HAP-1 (cell line): ENCODE data around the gene TRHDE.

Source experiments
- DNase-seq, 2 experiments: peaks; one replicate each; pipeline ENCODE4 v3.0.0-alpha.2; 2016 to 2020; ENCODE audit warnings: low spot score in 2 of 2
- H3K27me3 ChIP-seq: fragments of 250-450 bp; sonication (Bioruptor Pico); 2 replicates; pipeline ENCODE4 v1.5.1; 2020; ENCODE audit warnings: low read depth, mild to moderate bottlenecking, moderate library complexity
- H3K36me3 ChIP-seq: fragments of 250-450 bp; sonication (Bioruptor Pico); replicated peaks from 2 replicates; pipeline ENCODE4 v1.5.1; 2020; ENCODE audit warnings: mild to moderate bottlenecking
- H3K4me1 ChIP-seq: fragments of 250-450 bp; sonication (Bioruptor Pico); 2 replicates; pipeline ENCODE4 v1.5.1; 2020; ENCODE audit warnings: mild to moderate bottlenecking
- H3K4me3 ChIP-seq: fragments of 250-450 bp; sonication (Bioruptor Pico); 2 replicates; pipeline ENCODE4 v1.5.1; 2020; ENCODE audit warnings: mild to moderate bottlenecking, moderate library complexity
- H3K9me3 ChIP-seq: fragments of 250-450 bp; sonication (Bioruptor Pico); 2 replicates; pipeline ENCODE4 v1.5.1; 2020; ENCODE audit warnings: mild to moderate bottlenecking, moderate library complexity
- in situ Hi-C: fragments of 300-500 bp; cut with MboI; formaldehyde crosslinking; loops from 3 replicates; pipeline ENCODE4 v1.14.3; 2020; ENCODE audit warnings: low sequenced_read_pairs, inconsistent platforms, mixed read lengths

Gene TRHDE

DNA sequence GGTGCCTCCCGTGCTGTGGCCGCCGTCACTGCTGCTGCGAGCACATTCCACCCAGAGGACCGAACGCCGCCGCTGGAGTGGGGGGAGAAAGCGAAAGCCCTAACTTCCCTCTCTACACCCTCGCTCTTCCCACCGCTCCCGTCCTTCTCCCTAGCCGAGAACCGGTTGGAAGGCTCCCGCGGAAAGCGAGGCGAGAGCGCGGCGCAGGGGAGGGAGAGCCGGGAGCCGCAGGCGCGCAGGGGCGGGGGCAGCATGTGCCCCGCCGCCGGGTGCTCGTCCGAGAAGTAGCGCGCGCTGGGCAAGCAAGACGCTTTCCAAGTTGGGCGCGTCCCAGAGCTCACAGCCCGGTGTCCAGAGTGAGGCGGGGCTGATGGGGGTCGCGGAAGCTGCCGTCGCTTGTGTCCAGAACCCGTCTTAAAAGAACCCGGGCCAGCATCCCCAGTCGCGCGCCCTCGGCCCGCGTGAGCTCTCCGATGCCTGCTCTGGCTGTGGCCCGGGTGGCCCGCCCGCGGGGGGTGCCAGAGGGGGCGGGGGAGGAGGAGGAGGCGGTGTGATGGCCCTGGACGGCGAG lies at the start of gene TRHDE:
TRHDE (plus strand) TSS at position 280 of the 571 bp plus-strand sequence; CDS start at position 554, 274 bp downstream.
- in situ Hi-C loops = no loop called here
- DNase-seq = peak; percentile 59 to 69
- peaks cover 10% of the 10 kb centered on the region; the same call in 1 of the 2 replicates for H3K4me1 ChIP-seq
- no peaks in the 10 kb centered on the region for H3K36me3 ChIP-seq
- H3K27me3 ChIP-seq = peaks cover 17% of the 10 kb centered on the region
- no peaks in the 10 kb centered on the region for H3K9me3 ChIP-seq
- peak within 1 kb of the TSS; percentile 54 for H3K4me3 ChIP-seq

DNA sequence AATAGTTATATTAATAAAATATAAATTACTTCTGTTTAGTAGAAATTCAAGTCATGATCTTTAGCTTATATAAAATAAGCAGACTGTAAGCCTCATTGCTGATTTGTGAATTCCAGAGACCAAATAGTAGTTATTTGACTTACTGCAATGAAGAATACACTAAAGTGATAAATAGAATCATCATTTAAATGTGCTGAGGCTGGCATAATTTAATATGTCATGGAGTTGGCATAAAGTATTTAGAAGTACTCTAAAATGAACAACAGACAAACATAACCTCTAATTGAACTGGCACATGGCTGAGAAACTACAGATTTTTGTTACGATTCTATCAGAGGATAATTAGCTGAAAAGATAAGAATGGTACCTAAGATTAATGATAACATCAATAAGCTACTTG lies 45.7 kb upstream of the TRHDE start:
- DNase-seq = no peak
- Histone ChIP-seq H3K4me1 (no peaks in the 10 kb centered on the region), H3K27me3 (0 out of 2 replicates have a peak, but pooled peaks cover 5% of the 10 kb centered on the region), H3K36me3 (no peaks in the 10 kb centered on the region), H3K9me3 (no peaks in the 10 kb centered on the region), H3K4me3 (no peak overlapping the region)
- in situ Hi-C loops = no loop called here

- DNase-seq = no peak
- no peaks in the 10 kb centered on the region for H3K9me3 ChIP-seq
- no peaks in the 10 kb centered on the region for H3K4me1 ChIP-seq
- no peaks in the 10 kb centered on the region for H3K36me3 ChIP-seq
- H3K27me3 ChIP-seq = 0 out of 2 replicates have a peak, but pooled peaks cover 5% of the 10 kb centered on the region
- no peak overlapping the region for H3K4me3 ChIP-seq
- in situ Hi-C loops = no loop called here
Measured at GRCh38 chr12:72228424-72228823, 43.7 kb upstream of the TRHDE start.

DNA sequence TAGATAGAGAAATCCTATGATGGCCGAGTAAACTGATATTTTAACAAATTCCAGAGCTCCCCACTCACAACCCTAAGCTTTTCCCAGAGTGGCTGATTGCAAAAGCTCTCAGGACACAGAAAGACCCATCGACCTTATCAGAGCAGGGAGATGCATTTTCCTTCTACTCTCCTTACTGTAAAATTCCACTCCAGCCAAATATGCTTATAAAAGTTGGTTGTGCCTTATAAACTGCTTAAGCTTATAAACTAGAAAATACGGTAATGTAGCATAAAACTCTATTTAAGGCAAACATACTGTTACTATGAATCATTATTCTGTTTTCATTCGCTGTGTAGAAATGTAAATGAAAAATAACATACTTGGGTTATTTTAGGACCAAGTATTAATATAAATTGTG lies 41.6 kb upstream of the TRHDE start:
- Histone ChIP-seq H3K9me3 (no peaks in the 10 kb centered on the region), H3K4me3 (no peak overlapping the region), H3K36me3 (no peaks in the 10 kb centered on the region), H3K27me3 (no peaks in the 10 kb centered on the region), H3K4me1 (no peaks in the 10 kb centered on the region; the same call in 1 of the 2 replicates)
- in situ Hi-C loops = no loop called here
- no peak for DNase-seq

- DNase-seq = no peak
- in situ Hi-C loops = no loop called here
- H3K36me3 ChIP-seq = no peaks in the 10 kb centered on the region
- H3K4me3 ChIP-seq = no peak overlapping the region
- no peaks in the 10 kb centered on the region for H3K9me3 ChIP-seq
- no peaks in the 10 kb centered on the region; the same call in 1 of the 2 replicates for H3K4me1 ChIP-seq
- no peaks in the 10 kb centered on the region for H3K27me3 ChIP-seq
Measured at GRCh38 chr12:72234886-72235285, 37.3 kb upstream of the TRHDE start.

DNA sequence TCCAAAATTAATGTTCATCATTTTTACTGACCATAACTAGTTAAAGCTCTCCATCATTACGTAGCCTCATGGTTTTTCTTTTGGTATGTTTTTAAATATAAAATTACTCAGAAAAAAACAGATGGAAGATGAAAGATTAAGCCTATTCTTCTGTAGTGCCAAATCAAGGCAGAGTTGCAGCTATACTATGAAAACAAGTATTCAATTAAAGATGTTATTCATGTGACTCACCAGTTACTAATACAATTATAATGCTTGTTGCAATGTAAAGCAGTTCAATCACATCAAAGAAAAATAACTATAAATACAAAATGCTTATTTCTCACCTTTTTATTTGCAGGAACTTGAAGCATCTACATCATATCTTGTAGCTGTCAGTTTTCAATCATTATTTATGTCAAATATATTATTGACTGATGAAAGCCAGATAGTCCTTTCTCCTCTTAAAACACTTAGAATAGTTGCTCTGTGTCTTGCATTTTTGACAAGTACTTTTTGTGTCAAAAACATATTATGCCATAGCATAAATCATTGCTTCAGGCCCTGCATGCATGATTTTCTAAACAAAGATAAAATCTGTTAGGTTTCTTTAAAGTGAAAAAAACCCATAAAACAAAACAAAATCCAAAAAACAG lies 36.0 kb upstream of the TRHDE start:
- no peak for DNase-seq
- Histone ChIP-seq H3K9me3 (no peaks in the 10 kb centered on the region), H3K36me3 (no peaks in the 10 kb centered on the region), H3K4me1 (no peaks in the 10 kb centered on the region; the same call in 1 of the 2 replicates), H3K4me3 (no peak overlapping the region), H3K27me3 (no peaks in the 10 kb centered on the region)
- in situ Hi-C loops = no loop called here

- no peaks in the 10 kb centered on the region for H3K4me1 ChIP-seq
- DNase-seq = no peak
- in situ Hi-C loops = no loop called here
- H3K36me3 ChIP-seq = no peaks in the 10 kb centered on the region
- no peak overlapping the region for H3K4me3 ChIP-seq
- no peaks in the 10 kb centered on the region for H3K27me3 ChIP-seq
- H3K9me3 ChIP-seq = no peaks in the 10 kb centered on the region
Measured at GRCh38 chr12:72241552-72241951, 30.6 kb upstream of the TRHDE start.

DNA sequence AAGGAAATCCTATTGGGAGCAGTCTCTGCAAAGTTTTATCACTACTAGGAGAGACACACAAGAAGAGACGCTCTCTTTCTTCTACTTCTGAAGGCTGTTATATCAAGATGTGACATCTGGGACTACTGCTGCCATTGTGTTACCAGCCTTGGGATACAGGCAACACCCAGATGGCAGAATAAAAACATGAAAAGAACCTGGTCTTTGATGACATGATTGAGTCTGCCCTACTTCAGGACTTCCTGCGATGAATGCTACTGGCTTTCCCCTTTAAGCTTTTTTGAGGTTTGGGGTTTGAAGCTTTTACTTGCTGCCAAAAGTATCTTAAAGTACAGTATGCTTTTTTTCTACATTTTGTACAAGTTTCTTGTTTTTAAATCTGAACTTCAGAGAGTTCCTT lies 29.2 kb upstream of the TRHDE start:
- DNase-seq = no peak
- no peaks in the 10 kb centered on the region for H3K36me3 ChIP-seq
- no peaks in the 10 kb centered on the region for H3K27me3 ChIP-seq
- no peak overlapping the region for H3K4me3 ChIP-seq
- H3K4me1 ChIP-seq = no peaks in the 10 kb centered on the region
- in situ Hi-C loops = no loop called here
- H3K9me3 ChIP-seq = no peaks in the 10 kb centered on the region

GRCh38 chr12:72246370-72246769 lies 25.8 kb upstream of the TRHDE start:
- no peaks in the 10 kb centered on the region for H3K27me3 ChIP-seq
- H3K36me3 ChIP-seq = no peaks in the 10 kb centered on the region
- H3K4me3 ChIP-seq = no peak overlapping the region
- no peak for DNase-seq
- in situ Hi-C loops = no loop called here
- H3K9me3 ChIP-seq = no peaks in the 10 kb centered on the region
- no peaks in the 10 kb centered on the region for H3K4me1 ChIP-seq

GRCh38 chr12:72250346-72250745 lies 21.8 kb upstream of the TRHDE start:
- H3K4me3 ChIP-seq = no peak overlapping the region
- no peaks in the 10 kb centered on the region for H3K27me3 ChIP-seq
- H3K9me3 ChIP-seq = no peaks in the 10 kb centered on the region
- in situ Hi-C loops = no loop called here
- DNase-seq = no peak
- no peaks in the 10 kb centered on the region for H3K36me3 ChIP-seq
- no peaks in the 10 kb centered on the region for H3K4me1 ChIP-seq

DNA sequence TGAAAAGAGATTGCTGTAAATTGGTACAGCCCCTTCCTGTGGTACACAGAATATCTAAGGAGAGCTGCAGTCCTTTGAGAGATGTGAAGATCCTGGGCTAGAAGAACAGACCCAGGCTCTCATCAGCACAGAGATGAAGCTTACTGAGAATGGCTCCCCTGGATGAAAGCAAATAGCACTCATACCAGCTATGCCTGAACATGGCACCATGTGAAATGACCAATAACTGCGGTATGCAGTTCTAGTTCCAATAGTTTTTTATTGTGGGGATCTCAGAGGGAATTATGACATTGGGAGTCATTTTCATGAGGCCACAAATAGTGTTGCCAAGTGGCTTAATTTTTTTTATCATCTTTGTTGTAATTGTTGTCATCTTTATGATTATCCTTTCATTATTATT lies 15.4 kb upstream of the TRHDE start:
- H3K9me3 ChIP-seq = no peaks in the 10 kb centered on the region
- no peaks in the 10 kb centered on the region for H3K4me1 ChIP-seq
- no peaks in the 10 kb centered on the region for H3K27me3 ChIP-seq
- in situ Hi-C loops = no loop called here
- no peaks in the 10 kb centered on the region for H3K36me3 ChIP-seq
- no peak overlapping the region for H3K4me3 ChIP-seq
- no peak for DNase-seq

DNA sequence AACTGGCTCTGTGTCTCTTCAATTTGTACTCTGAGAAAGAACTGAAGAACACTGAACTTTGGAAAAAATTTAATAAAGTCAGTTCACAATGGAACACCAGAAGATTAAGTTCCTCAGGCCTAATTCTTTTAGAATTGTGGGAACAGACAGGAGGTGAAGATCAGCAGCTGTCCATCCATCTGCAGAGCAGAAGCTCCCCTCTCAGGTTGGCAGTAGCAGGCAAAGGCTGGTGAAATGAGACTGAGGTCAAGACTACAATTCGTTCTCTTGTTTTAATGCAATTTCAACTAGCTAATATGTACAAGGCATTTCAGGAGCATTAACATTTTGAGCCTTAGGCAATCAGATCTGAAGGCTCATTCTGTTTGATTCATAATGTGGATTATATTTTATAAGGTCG lies 10.3 kb upstream of the TRHDE start:
- no peaks in the 10 kb centered on the region for H3K36me3 ChIP-seq
- DNase-seq = no peak
- in situ Hi-C loops = no loop called here
- no peaks in the 10 kb centered on the region for H3K4me1 ChIP-seq
- no peak overlapping the region for H3K4me3 ChIP-seq
- no peaks in the 10 kb centered on the region for H3K9me3 ChIP-seq
- no peaks in the 10 kb centered on the region for H3K27me3 ChIP-seq

GRCh38 chr12:72264548-72265175 lies 7.5 kb upstream of the TRHDE start:
- H3K9me3 ChIP-seq = no peaks in the 10 kb centered on the region
- peak; percentile 15 to 33 for DNase-seq
- H3K4me3 ChIP-seq = no peak overlapping the region
- H3K4me1 ChIP-seq = peaks cover under 1% of the 10 kb centered on the region; the same call in 1 of the 2 replicates
- no peaks in the 10 kb centered on the region for H3K27me3 ChIP-seq
- no peaks in the 10 kb centered on the region for H3K36me3 ChIP-seq
- in situ Hi-C loops = no loop called here

- in situ Hi-C loops = no loop called here
- H3K4me3 ChIP-seq = no peak overlapping the region
- DNase-seq = peak; percentile 11 to 45
Measured at GRCh38 chr12:72267974-72268373, 4.2 kb upstream of the TRHDE start.

More at GRCh38 chr12:72267974-72268373, 4.2 kb upstream of the TRHDE start:
- no peaks in the 10 kb centered on the region for H3K9me3 ChIP-seq
- H3K36me3 ChIP-seq = no peaks in the 10 kb centered on the region
- H3K4me1 ChIP-seq = peaks cover 10% of the 10 kb centered on the region; the same call in 1 of the 2 replicates
- peaks cover under 1% of the 10 kb centered on the region; the same call in 1 of the 2 replicates for H3K27me3 ChIP-seq
